ENCODE measurements around the gene CTH. TPM values are rescaled to one million over a fixed set of nuclear protein-coding genes. Genes with fewer than 3 reads are reported as not detected.

The CTH gene
- total RNA-seq, 1 donor from 2014 or later, result 5.0 TPM

- Histone ChIP-seq H3K4me1 (peaks cover 4% of the 10 kb centered on the region), H3K27me3 (ENCODE audit: low read depth) (no peaks in the 10 kb centered on the region), H3K4me3 (no peak overlapping the region), H3K27ac (no peak overlapping the region), H3K36me3 (no peaks in the 10 kb centered on the region), H3K9me3 (no peaks in the 10 kb centered on the region)
- intact Hi-C loops (cut with DNase I), result no loop called here
- DNase-seq (no peak), ATAC-seq (no peak)
- no peak for TF ChIP-seq CTCF (IDR thresholded peaks at IDR 0.05)
These were observed 76.4 kb downstream of the CTH start for GRCh38 chr1:70487459-70487815.

GRCh38 chr1:70487910-70488665, 77.0 kb downstream of the CTH start:
- no peak overlapping the region for H3K4me3 ChIP-seq
- no peak for DNase-seq
- peaks cover 4% of the 10 kb centered on the region for H3K4me1 ChIP-seq
- ATAC-seq, result peak in 1 of 2 donors; percentile 40
- intact Hi-C loops (cut with DNase I), result no loop called here
- no peaks in the 10 kb centered on the region for H3K9me3 ChIP-seq
- H3K36me3 ChIP-seq, result no peaks in the 10 kb centered on the region
- H3K27me3 ChIP-seq (ENCODE audit: low read depth), result no peaks in the 10 kb centered on the region
- TF ChIP-seq CTCF (IDR thresholded peaks at IDR 0.05), result peak; percentile 46
- H3K27ac ChIP-seq, result no peak overlapping the region

Other genes starting within 250 kb of the CTH start
- 10.5 TPM for gene LRRC40, start 205.7 kb upstream of the CTH start, total RNA-seq
- 143 TPM for gene SRSF11, start 189.9 kb upstream of the CTH start, total RNA-seq
- gene ANKRD13C, start 56.5 kb upstream of the CTH start, total RNA-seq, result 18.0 TPM

Measured in lower lobe of right lung (tissue), 2 donors.